Stimulated activated CD4-positive, alpha-beta T cell treated with anti-CD3 and anti-CD28 coated beads, Interleukin-2, amount 100 ng/mL, for 48 hours (primary cell): ENCODE data around the gene ST6GALNAC4.

Experiments
- DNase-seq, 2 donors: peaks; one replicate each; pipeline ENCODE4 v3.0.0-alpha.2; 2020

Gene ST6GALNAC4

GRCh38 chr9:127910613-127911205 lies 6.1 kb downstream of the ST6GALNAC4 start:
- DNase-seq: no peak

- DNase-seq: no peak
These were observed 7.0 kb downstream of the ST6GALNAC4 start for GRCh38 chr9:127909839-127910273.

- no peak for DNase-seq
These were observed 8.2 kb downstream of the ST6GALNAC4 start for GRCh38 chr9:127908660-127908926.

- DNase-seq: no peak
These were observed 8.8 kb downstream of the ST6GALNAC4 start for GRCh38 chr9:127907867-127908659.

- DNase-seq: no peak
These were observed 11.1 kb downstream of the ST6GALNAC4 start for GRCh38 chr9:127905788-127906191.

- peak in 1 of 2 donors; percentile 39 for DNase-seq
These were observed 11.7 kb downstream of the ST6GALNAC4 start for GRCh38 chr9:127905004-127905728.

- no peak for DNase-seq
These were observed 12.3 kb downstream of the ST6GALNAC4 start for GRCh38 chr9:127904561-127905003.

- DNase-seq: peak; percentile 79 to 83
These were observed 13.0 kb downstream of the ST6GALNAC4 start for GRCh38 chr9:127903557-127904475.

- peak; percentile 65 to 77 for DNase-seq
These were observed 17.5 kb downstream of the ST6GALNAC4 start, which contains the start of gene ST6GALNAC6 for GRCh38 chr9:127899128-127899943. ST6GALNAC6 (minus strand) TSS chr9:127899603; CDS start chr9:127897981, 1,622 bp downstream.

GRCh38 chr9:127898433-127899127 lies 18.3 kb downstream of the ST6GALNAC4 start:
- DNase-seq: no peak

GRCh38 chr9:127897193-127897692 lies 19.6 kb downstream of the ST6GALNAC4 start:
- DNase-seq: no peak

GRCh38 chr9:127896395-127897192 lies 20.2 kb downstream of the ST6GALNAC4 start:
- no peak for DNase-seq

GRCh38 chr9:127895811-127896210 lies 21.0 kb downstream of the ST6GALNAC4 start:
- no peak for DNase-seq

- no peak for DNase-seq
These were observed 23.4 kb downstream of the ST6GALNAC4 start for GRCh38 chr9:127893392-127893791.

- no peak for DNase-seq
These were observed 24.0 kb downstream of the ST6GALNAC4 start for GRCh38 chr9:127892831-127893230.

- DNase-seq: no peak
These were observed 26.8 kb downstream of the ST6GALNAC4 start for GRCh38 chr9:127890053-127890452.

- DNase-seq: no peak
These were observed 29.0 kb downstream of the ST6GALNAC4 start for GRCh38 chr9:127887792-127888191.

- DNase-seq: no peak
These were observed 30.4 kb downstream of the ST6GALNAC4 start for GRCh38 chr9:127886401-127886972.

GRCh38 chr9:127885508-127886281 lies 31.1 kb downstream of the ST6GALNAC4 start:
- DNase-seq: no peak
